IgD-negative memory B cell (primary cell): Measurements from ENCODE around the gene VWA5B1. TPM values are rescaled to one million over a fixed set of nuclear protein-coding genes. Genes with fewer than 3 reads are reported as not detected.

Experiments
- H3K27ac Mint-ChIP-seq, 3 donors: one replicate each; pipeline ENCODE4 v1.8.0; 2020 to 2022; ENCODE audit warnings: mild to moderate bottlenecking in 3 of 3, mixed read lengths in 3 of 3, moderate library complexity in 1 of 3
- H3K27me3 Mint-ChIP-seq: one replicate; pipeline ENCODE4 v1.8.0; 2021; ENCODE audit warnings: mixed read lengths
- H3K36me3 Mint-ChIP-seq: one replicate; pipeline ENCODE4 v1.8.0; 2020; ENCODE audit warnings: mild to moderate bottlenecking, mixed read lengths
- H3K4me1 Mint-ChIP-seq, 3 donors: one replicate each; pipeline ENCODE4 v1.8.0; 2020 to 2022; ENCODE audit warnings: mixed read lengths in 3 of 3, mild to moderate bottlenecking in 1 of 3
- H3K4me3 Mint-ChIP-seq, 4 donors: one replicate each; pipeline ENCODE4 v1.8.0; 2020 to 2022; ENCODE audit warnings: mild to moderate bottlenecking in 4 of 4, mixed read lengths in 4 of 4, moderate library complexity in 3 of 4
- H3K9me3 Mint-ChIP-seq, 3 donors: one replicate each; pipeline ENCODE4 v1.8.0; 2020 to 2021; ENCODE audit warnings: mixed read lengths in 3 of 3, mild to moderate bottlenecking in 1 of 3
- polyA plus RNA-seq: library from polyadenylated mRNA; unstranded; fragments of 300-500 nt; fragmentation: Illumina TruSeq; gene quantifications from one replicate; pipeline ENCODE4 v1.2.3, GENCODE V29; 2021

Gene VWA5B1
- polyA plus RNA-seq, 1 donor from 2014 or later = not detected

DNA sequence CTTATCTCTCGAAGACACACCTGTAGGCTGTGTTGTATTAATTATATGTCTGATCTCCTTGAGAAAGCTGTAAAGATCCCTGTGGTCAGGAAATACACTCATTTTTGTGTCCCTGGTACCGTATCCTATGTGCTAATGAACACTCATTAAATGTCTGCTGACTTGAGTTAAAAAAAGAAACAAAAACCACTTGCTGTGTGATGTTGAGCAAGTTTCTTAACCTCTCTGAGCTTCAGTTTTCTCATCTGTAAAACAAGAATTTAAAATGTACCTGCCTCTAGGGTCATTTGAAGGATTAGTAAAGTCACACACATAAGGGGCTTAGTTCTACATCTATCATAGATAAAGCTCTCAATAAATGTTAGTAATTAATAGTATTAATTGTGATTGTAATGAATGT lies 91.3 kb downstream of the VWA5B1 start:
- Mint-ChIP-seq H3K27me3 (peaks cover 20% of the 10 kb centered on the region), H3K36me3 (peaks cover 1% of the 10 kb centered on the region)

GRCh38 chr1:20382711-20383110 lies 92.0 kb downstream of the VWA5B1 start:
- Mint-ChIP-seq H3K27me3 (peaks cover 22% of the 10 kb centered on the region), H3K27ac (no peak overlapping the region), H3K36me3 (peaks cover 1% of the 10 kb centered on the region), H3K4me3 (no peak overlapping the region), H3K4me1 (peaks cover 24 to 47% (median 28%) of the 10 kb centered on the region in 3 donors), H3K9me3 (no peaks in the 10 kb centered on the region)

More for the DNA sequence above, 91.3 kb downstream of the VWA5B1 start:
- Mint-ChIP-seq H3K4me1 (peaks cover 27 to 51% (median 29%) of the 10 kb centered on the region in 3 donors), H3K9me3 (no peaks in the 10 kb centered on the region), H3K4me3 (no peak overlapping the region), H3K27ac (no peak overlapping the region)

GRCh38 chr1:20383631-20384030 lies 93.0 kb downstream of the VWA5B1 start:
- peaks cover 22% of the 10 kb centered on the region for H3K27me3 Mint-ChIP-seq
- H3K27ac Mint-ChIP-seq = no peak overlapping the region
- H3K9me3 Mint-ChIP-seq = no peaks in the 10 kb centered on the region
- H3K4me1 Mint-ChIP-seq = peaks cover 24 to 47% (median 28%) of the 10 kb centered on the region in 3 donors
- H3K36me3 Mint-ChIP-seq = peaks cover 1% of the 10 kb centered on the region
- peak overlapping the region in 1 of 4 donors; percentile 41 for H3K4me3 Mint-ChIP-seq

- peaks cover 22 to 46% (median 29%) of the 10 kb centered on the region in 3 donors for H3K4me1 Mint-ChIP-seq
- H3K36me3 Mint-ChIP-seq = no peaks in the 10 kb centered on the region
- peaks cover 23% of the 10 kb centered on the region for H3K27me3 Mint-ChIP-seq
- no peaks in the 10 kb centered on the region for H3K9me3 Mint-ChIP-seq
- H3K27ac Mint-ChIP-seq = peak overlapping the region in 1 of 3 donors; percentile 1
- H3K4me3 Mint-ChIP-seq = peak overlapping the region in 1 of 4 donors; percentile 65
These were observed 95.0 kb downstream of the VWA5B1 start for GRCh38 chr1:20385630-20386029.

GRCh38 chr1:20386323-20387081 lies 95.8 kb downstream of the VWA5B1 start:
- H3K27ac Mint-ChIP-seq = no peak overlapping the region
- H3K27me3 Mint-ChIP-seq = peaks cover 25% of the 10 kb centered on the region
- H3K36me3 Mint-ChIP-seq = no peaks in the 10 kb centered on the region
- peak overlapping the region in 1 of 4 donors; percentile 47 for H3K4me3 Mint-ChIP-seq
- no peaks in the 10 kb centered on the region for H3K9me3 Mint-ChIP-seq
- H3K4me1 Mint-ChIP-seq = peaks cover 15 to 38% (median 29%) of the 10 kb centered on the region in 3 donors

DNA sequence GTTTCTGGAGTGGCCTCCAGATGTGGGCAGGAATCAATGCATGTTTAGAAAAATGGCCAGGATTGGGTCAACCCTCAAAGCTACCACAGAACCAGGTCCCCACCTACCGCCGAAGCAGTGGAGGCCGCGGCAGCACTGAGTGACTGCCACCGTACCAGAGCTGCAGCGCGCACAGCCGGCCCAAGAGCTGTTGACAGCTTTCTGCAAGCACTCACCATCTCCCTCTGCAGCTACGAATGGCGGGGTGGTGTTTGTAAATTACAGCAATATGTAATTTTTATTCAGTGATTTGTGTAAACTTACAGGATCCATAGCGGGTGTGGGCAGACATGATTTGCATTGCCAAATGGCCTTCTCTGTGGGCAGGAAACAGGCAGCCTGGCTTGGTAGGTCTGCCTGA lies 98.9 kb downstream of the VWA5B1 start:
- Mint-ChIP-seq H3K9me3 (peaks cover 0 to 8% (median 2%) of the 10 kb centered on the region in 3 donors), H3K36me3 (peaks cover 4% of the 10 kb centered on the region), H3K4me3 (no peak overlapping the region), H3K4me1 (peaks cover 11 to 22% (median 20%) of the 10 kb centered on the region in 3 donors), H3K27me3 (peaks cover 20% of the 10 kb centered on the region), H3K27ac (no peak overlapping the region)

DNA sequence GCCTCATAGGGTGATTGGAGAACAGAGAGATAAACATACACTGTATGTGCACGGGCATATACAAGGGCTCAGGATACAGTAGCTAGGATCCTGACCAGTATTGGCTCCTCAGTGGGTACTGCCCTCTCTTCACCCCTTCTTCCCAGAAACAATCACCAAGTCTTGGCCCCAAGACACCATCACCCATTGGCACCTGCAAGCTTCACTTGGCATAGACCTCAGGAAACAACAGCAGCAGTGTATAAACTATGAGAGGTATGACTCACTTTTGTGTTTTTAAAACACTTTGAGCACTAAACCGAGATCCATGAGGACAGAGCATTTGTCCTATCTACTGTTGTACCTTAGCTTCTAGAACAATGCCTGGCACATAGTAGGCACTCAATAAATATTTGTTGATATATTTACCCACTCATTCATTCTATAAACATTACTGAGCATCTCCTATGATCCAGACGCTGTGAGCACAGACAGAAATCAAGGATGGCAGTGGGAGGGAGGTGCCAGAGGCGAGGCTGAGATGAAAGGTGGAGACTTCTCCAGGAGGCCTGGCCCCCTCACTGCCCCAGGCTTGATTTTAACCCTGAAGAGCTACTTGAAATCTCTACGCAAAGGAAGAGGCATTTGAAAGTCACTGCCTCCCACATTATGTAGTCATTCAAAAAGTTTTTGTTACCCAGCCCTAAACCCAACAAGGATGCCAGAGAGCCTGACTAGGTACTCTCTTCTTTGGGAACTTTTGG lies 100.1 kb downstream of the VWA5B1 start:
- peaks cover 11% of the 10 kb centered on the region for H3K27me3 Mint-ChIP-seq
- peaks cover 5 to 11% (median 10%) of the 10 kb centered on the region in 3 donors for H3K4me1 Mint-ChIP-seq
- peaks cover 4% of the 10 kb centered on the region for H3K36me3 Mint-ChIP-seq
- H3K27ac Mint-ChIP-seq = no peak overlapping the region
- peaks cover 2 to 11% (median 7%) of the 10 kb centered on the region in 3 donors for H3K9me3 Mint-ChIP-seq
- H3K4me3 Mint-ChIP-seq = peak overlapping the region in 1 of 4 donors; percentile 35

GRCh38 chr1:20395255-20395654 lies 104.6 kb downstream of the VWA5B1 start:
- no peaks in the 10 kb centered on the region for H3K4me1 Mint-ChIP-seq
- H3K4me3 Mint-ChIP-seq = no peak overlapping the region
- H3K36me3 Mint-ChIP-seq = peaks cover 4% of the 10 kb centered on the region
- no peak overlapping the region for H3K27ac Mint-ChIP-seq
- H3K27me3 Mint-ChIP-seq = peaks cover 9% of the 10 kb centered on the region
- H3K9me3 Mint-ChIP-seq = peaks cover 2 to 15% (median 12%) of the 10 kb centered on the region in 3 donors

DNA sequence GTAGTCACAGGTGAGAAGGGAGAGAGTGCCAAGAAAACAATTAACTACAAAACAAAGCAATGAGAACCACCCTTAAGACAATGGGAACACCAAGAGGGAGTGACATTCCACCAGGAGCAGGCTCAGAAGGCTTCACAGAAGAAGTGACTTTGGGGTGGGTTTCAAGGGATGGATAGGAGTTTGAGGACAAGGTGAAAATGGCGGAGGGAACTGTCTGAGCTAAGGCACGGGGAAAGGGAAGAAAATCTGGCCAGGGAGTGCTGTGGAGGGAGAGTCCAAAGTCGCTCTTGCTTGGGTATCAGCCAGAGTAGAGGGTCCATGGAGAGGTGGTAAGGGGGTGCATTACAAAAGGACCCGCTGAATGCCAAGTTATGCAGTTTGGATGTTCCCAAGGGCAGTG lies 108.1 kb downstream of the VWA5B1 start:
- no peak overlapping the region for H3K4me3 Mint-ChIP-seq
- H3K9me3 Mint-ChIP-seq = peaks cover 2 to 13% (median 12%) of the 10 kb centered on the region in 3 donors
- H3K27ac Mint-ChIP-seq = no peak overlapping the region
- H3K36me3 Mint-ChIP-seq = peaks cover 4% of the 10 kb centered on the region
- H3K4me1 Mint-ChIP-seq = peaks cover 4 to 8% (median 7%) of the 10 kb centered on the region in 3 donors
- H3K27me3 Mint-ChIP-seq = peaks cover 13% of the 10 kb centered on the region

DNA sequence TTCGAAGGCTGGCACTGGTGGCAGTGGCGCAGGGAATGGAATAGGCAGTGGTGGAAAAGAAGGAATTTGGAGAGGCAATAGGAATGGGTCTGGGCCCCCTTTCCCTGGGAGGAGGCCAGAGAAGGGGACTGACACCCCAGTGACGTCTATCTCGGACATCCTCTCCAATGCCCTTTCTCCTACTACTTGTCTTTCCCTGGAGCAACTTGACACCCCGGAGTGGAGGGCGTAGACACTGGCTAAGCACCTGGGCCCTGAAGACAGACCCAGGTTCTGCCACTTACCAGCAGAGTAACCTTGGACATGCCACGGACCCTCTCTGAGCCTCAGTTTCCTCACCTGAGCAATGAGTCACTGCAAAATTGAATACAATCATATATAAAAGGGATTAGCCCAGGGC lies 108.5 kb downstream of the VWA5B1 start:
- no peak overlapping the region for H3K27ac Mint-ChIP-seq
- H3K27me3 Mint-ChIP-seq = peaks cover 13% of the 10 kb centered on the region
- H3K4me3 Mint-ChIP-seq = peak overlapping the region in 1 of 4 donors; percentile 28
- H3K36me3 Mint-ChIP-seq = peaks cover 4% of the 10 kb centered on the region
- H3K4me1 Mint-ChIP-seq = peaks cover 5 to 12% (median 11%) of the 10 kb centered on the region in 3 donors
- H3K9me3 Mint-ChIP-seq = peaks cover under 1 to 12% (median 9%) of the 10 kb centered on the region in 3 donors

GRCh38 chr1:20399606-20400180 lies 109.0 kb downstream of the VWA5B1 start:
- peaks cover 10 to 17% (median 16%) of the 10 kb centered on the region in 3 donors for H3K4me1 Mint-ChIP-seq
- peaks cover 13% of the 10 kb centered on the region for H3K27me3 Mint-ChIP-seq
- no peak overlapping the region for H3K4me3 Mint-ChIP-seq
- peaks cover 0 to 12% (median 7%) of the 10 kb centered on the region in 3 donors for H3K9me3 Mint-ChIP-seq
- peak overlapping the region in 1 of 3 donors; percentile 78 for H3K27ac Mint-ChIP-seq
- peaks cover 2% of the 10 kb centered on the region for H3K36me3 Mint-ChIP-seq

- Mint-ChIP-seq H3K4me3 (no peak overlapping the region), H3K4me1 (peaks cover 10 to 26% (median 23%) of the 10 kb centered on the region in 3 donors), H3K27ac (peak overlapping the region in 1 of 3 donors; percentile 78), H3K9me3 (peaks cover 0 to 5% (median 4%) of the 10 kb centered on the region in 3 donors), H3K27me3 (peaks cover 13% of the 10 kb centered on the region), H3K36me3 (peaks cover 2% of the 10 kb centered on the region)
These were observed 109.9 kb downstream of the VWA5B1 start for GRCh38 chr1:20400341-20401177.

- no peak overlapping the region for H3K4me3 Mint-ChIP-seq
- no peaks in the 10 kb centered on the region for H3K9me3 Mint-ChIP-seq
- H3K36me3 Mint-ChIP-seq = peaks cover 2% of the 10 kb centered on the region
- peaks cover 15% of the 10 kb centered on the region for H3K27me3 Mint-ChIP-seq
- no peak overlapping the region for H3K27ac Mint-ChIP-seq
- peaks cover 18 to 35% (median 32%) of the 10 kb centered on the region in 3 donors for H3K4me1 Mint-ChIP-seq
These were observed 110.8 kb downstream of the VWA5B1 start for GRCh38 chr1:20401405-20402010.
